GM12875 (cell line): ENCODE data around the gene OR2C3.

Experiments used
- H3K4me3 ChIP-seq: one replicate; pipeline ENCODE4 v1.5.1; 2011; ENCODE audit warnings: low read depth, low read length, control low read depth
- CTCF ChIP-seq: IDR thresholded peaks from 2 replicates; pipeline ENCODE4 v1.5.1; 2011; ENCODE audit warnings: low read depth, mild to moderate bottlenecking, control low read depth, inconsistent platforms, low read length, moderate library complexity, borderline replicate concordance; ENCODE audit not compliant: insufficient read depth

Gene OR2C3

DNA sequence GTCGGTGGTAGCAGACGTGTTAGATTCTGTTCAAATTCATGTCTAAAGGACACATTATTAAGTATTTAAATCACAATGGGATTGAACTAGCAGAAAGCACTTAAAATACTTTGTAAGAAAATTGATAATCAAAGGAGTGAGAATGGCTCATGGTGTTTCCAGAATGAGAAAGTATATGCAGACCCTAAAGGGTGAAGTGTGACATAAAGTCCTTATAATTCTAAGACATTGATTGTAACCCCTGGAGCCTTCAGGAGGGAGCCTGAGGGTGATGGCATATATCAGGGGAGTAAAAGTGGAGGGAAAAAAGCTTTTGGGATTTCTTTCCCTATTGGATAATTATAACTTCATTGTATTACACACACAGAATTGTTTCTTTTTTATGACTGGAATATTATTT lies at the start of gene OR2C3:
TSS of gene OR2C3 (minus strand) at position 101 of the 400 bp plus-strand sequence. CDS start 3,929 bp downstream, outside the sequence.
- no peak for TF ChIP-seq CTCF
- H3K4me3 ChIP-seq: no peak within 1 kb of the TSS

- H3K4me3 ChIP-seq: no peak overlapping the region
- no peak for TF ChIP-seq CTCF
These were observed 42.8 kb upstream of the OR2C3 start for GRCh38 chr1:247578946-247579460.

GRCh38 chr1:247576514-247576913 lies 40.3 kb upstream of the OR2C3 start:
- no peak for TF ChIP-seq CTCF
- no peak overlapping the region for H3K4me3 ChIP-seq

DNA sequence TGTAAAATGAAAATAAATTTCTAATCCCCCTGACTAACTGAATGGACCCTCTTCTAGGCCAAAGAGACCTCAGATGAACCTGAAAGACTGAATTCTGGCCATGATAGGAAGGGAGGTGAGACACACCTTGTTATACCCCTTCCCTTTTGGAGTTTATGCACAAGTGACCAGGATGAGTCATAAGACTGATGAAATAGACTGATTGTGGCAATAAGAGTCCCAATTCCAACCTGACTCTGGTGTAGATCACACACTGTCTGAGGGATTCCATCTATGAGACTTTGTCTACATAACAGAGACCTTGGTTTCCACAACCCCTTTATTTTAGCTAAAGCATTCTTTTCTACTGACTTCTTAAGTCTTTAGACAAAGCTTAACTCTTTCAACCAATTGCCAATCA lies 38.4 kb upstream of the OR2C3 start:
- no peak for TF ChIP-seq CTCF
- H3K4me3 ChIP-seq: no peak overlapping the region

- H3K4me3 ChIP-seq: no peak overlapping the region
- TF ChIP-seq CTCF: no peak
These were observed 38.0 kb upstream of the OR2C3 start for GRCh38 chr1:247574236-247574635.

DNA sequence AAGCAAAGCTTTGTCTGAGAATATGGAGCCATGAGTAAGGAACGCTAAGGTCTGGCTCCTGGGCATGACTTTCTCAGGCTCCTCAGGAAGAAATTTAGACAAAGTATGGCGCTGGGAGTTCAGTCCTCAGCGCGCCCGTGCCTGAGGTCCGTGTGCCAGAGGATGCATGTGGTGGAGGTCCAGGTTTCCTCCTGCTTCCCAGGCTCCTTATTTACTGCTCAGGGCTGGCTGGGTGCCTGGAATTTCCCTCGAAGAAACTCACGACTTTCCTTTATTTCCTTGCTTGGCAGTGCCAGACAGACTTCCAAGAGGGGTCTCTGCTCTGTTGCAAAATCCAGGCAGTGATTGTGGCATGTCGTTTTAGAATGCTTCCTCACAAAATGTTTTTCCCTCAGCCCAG lies 26.0 kb upstream of the OR2C3 start:
- TF ChIP-seq CTCF: no peak
- no peak overlapping the region for H3K4me3 ChIP-seq

DNA sequence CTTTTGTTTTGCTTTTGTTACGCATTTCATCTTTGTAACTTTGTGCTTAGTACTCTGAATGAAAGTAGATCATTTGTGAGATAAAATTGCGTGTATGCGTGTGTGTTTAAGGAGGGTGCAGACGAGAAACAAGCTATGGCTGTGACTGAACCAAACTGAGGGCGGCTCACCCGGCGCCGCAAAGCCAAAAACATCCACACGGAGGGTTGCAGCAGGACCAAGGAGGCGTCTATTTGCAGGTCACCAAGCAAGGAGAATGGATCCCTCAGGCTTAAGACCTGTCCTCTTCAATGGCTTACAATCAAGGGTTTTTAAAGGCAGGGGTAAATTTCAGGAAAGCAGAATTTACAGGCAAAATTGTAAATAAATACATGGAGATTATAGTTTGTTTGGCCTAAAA lies 25.5 kb upstream of the OR2C3 start:
- no peak overlapping the region for H3K4me3 ChIP-seq
- TF ChIP-seq CTCF: no peak
